Esophagus muscularis mucosa (tissue), 4 donors: ENCODE results near the gene C16orf95. TPM values are rescaled to one million over a fixed set of nuclear protein-coding genes. Genes with fewer than 3 reads are reported as not detected.

Source experiments
- DNase-seq: peaks from one replicate; pipeline ENCODE4 v3.0.0-alpha.2; 2017; ENCODE audit errors: extremely low spot score
- H3K27ac ChIP-seq, 4 donors: fragments of 200-600 bp; sonication (generic); replicated peaks in 1 of 4; 1 replicate in 3 of 4; 2 replicates in 1 of 4; pipeline ENCODE4 v1.5.1; 2016 to 2019; ENCODE audit warnings: mild to moderate bottlenecking in 1 of 4
- H3K27me3 ChIP-seq, 4 donors: fragments of 200-600 bp; sonication (generic); one replicate each; pipeline versions ENCODE4 v1.5.1 to v1.6.0; 2016 to 2019
- H3K36me3 ChIP-seq, 4 donors: fragments of 200-600 bp; sonication (generic); one replicate each; pipeline ENCODE4 v1.5.1; 2016 to 2019
- H3K4me1 ChIP-seq, 4 donors: fragments of 200-600 bp; sonication (generic); one replicate each; pipeline ENCODE4 v1.5.1; 2016 to 2019
- H3K4me3 ChIP-seq, 4 donors: fragments of 200-600 bp; sonication (generic); 1 replicate in 2 of 4; 2 replicates in 2 of 4; pipeline ENCODE4 v1.5.1; 2016 to 2019; ENCODE audit warnings: mild to moderate bottlenecking in 4 of 4, moderate library complexity in 1 of 4
- H3K9me3 ChIP-seq, 4 donors: fragments of 200-600 bp; sonication (generic); 1 replicate in 3 of 4; 2 replicates in 1 of 4; pipeline ENCODE4 v1.5.1; 2016 to 2019
- CTCF ChIP-seq, 3 experiments: fragments of 200-600 bp in 2 of 3; fragments of 450-650 bp in 1 of 3; sonication (generic) in 2 of 3; IDR thresholded peaks; one replicate each; pipeline ENCODE4 v1.5.1; 2017 to 2019; ENCODE audit warnings: antibody characterized with exemption in 3 of 3, mild to moderate bottlenecking in 2 of 3, moderate library complexity in 1 of 3
- EP300 ChIP-seq: sonication (generic); formaldehyde crosslinking; IDR thresholded peaks from one replicate; pipeline ENCODE4 v1.6.1; 2017; ENCODE audit warnings: antibody characterized with exemption
- POLR2A ChIP-seq: fragments of 450-650 bp; IDR thresholded peaks from one replicate; pipeline ENCODE4 v1.6.1; 2017; ENCODE audit warnings: antibody characterized with exemption, moderate library complexity, mild to moderate bottlenecking, low read depth
- POLR2AphosphoS5 ChIP-seq, 2 donors: sonication (generic); formaldehyde crosslinking; IDR thresholded peaks; one replicate each; pipeline ENCODE4 v1.6.1; 2017; ENCODE audit warnings: antibody characterized with exemption in 2 of 2
- WGBS: methylation state at CpG from one replicate; pipeline ENCODE4 v1.1.5; 2018; 5-methylcytosine and 5-hydroxymethylcytosine counted together
- intact Hi-C: fragments of 100-400 bp; cut with DNase I; formaldehyde crosslinking; loops from one replicate; pipeline ENCODE4 v1.15.1; 2023
- total RNA-seq, 4 donors: library from RNA; depleted of rRNA; stranded (reverse); fragments of >200 nt; gene quantifications; one replicate each; pipeline versions ENCODE4 v1.1.0 to v1.2.1, GENCODE V29; 2016

The C16orf95 gene
- total RNA-seq, 4 donors from 2014 or later = 0.50 to 3.2 (median 1.8) TPM

GRCh38 chr16:87358696-87359095 is 41.5 kb upstream of the C16orf95 start:
- intact Hi-C loops = no loop called here
- DNase-seq = no peak
- Histone ChIP-seq H3K4me3 (no peak overlapping the region), H3K4me1 (peaks cover 7 to 17% (median 15%) of the 10 kb centered on the region in 4 donors), H3K36me3 (peaks cover 31 to 67% (median 63%) of the 10 kb centered on the region in 4 donors), H3K27me3 (no peaks in the 10 kb centered on the region), H3K27ac (no peak overlapping the region), H3K9me3 (no peaks in the 10 kb centered on the region)
- TF ChIP-seq POLR2A (no peak), POLR2AphosphoS5 (IDR thresholded peaks at IDR 0.05) (no peak), CTCF (IDR thresholded peaks at IDR 0.05) (no peak), EP300 (no peak)
- 90% methylated on average over 8 of the region's 9 CpGs for WGBS

GRCh38 chr16:87358250-87358649 is 41.1 kb upstream of the C16orf95 start:
- no peak for DNase-seq
- Histone ChIP-seq H3K9me3 (no peaks in the 10 kb centered on the region), H3K27me3 (no peaks in the 10 kb centered on the region), H3K4me1 (peaks cover 3 to 12% (median 10%) of the 10 kb centered on the region in 4 donors), H3K36me3 (peaks cover 36 to 72% (median 67%) of the 10 kb centered on the region in 4 donors), H3K4me3 (no peak overlapping the region), H3K27ac (no peak overlapping the region)
- TF ChIP-seq POLR2AphosphoS5 (IDR thresholded peaks at IDR 0.05) (no peak), EP300 (no peak), POLR2A (no peak), CTCF (IDR thresholded peaks at IDR 0.05) (no peak)
- intact Hi-C loops = no loop called here
- WGBS = 87% methylated on average over 17 of the region's 17 CpGs

- peaks cover 0 to 4% (median 3%) of the 10 kb centered on the region in 4 donors for H3K4me1 ChIP-seq
- intact Hi-C loops = no loop called here
- no peaks in the 10 kb centered on the region for H3K9me3 ChIP-seq
- DNase-seq = no peak
- TF ChIP-seq EP300 (no peak), CTCF (IDR thresholded peaks at IDR 0.05) (no peak), POLR2AphosphoS5 (IDR thresholded peaks at IDR 0.05) (no peak), POLR2A (no peak)
- 95% methylated on average over 8 of the region's 8 CpGs for WGBS
- H3K36me3 ChIP-seq = peaks cover 37 to 77% (median 66%) of the 10 kb centered on the region in 4 donors
- no peak overlapping the region for H3K4me3 ChIP-seq
- H3K27me3 ChIP-seq = no peaks in the 10 kb centered on the region
- no peak overlapping the region for H3K27ac ChIP-seq
Measured at GRCh38 chr16:87356491-87356853, 39.3 kb upstream of the C16orf95 start.

- Histone ChIP-seq H3K36me3 (peaks cover 20 to 67% (median 50%) of the 10 kb centered on the region in 4 donors), H3K9me3 (no peaks in the 10 kb centered on the region), H3K4me3 (no peak overlapping the region), H3K27me3 (no peaks in the 10 kb centered on the region), H3K4me1 (peaks cover 0 to 7% (median 3%) of the 10 kb centered on the region in 4 donors), H3K27ac (no peak overlapping the region)
- intact Hi-C loops = no loop called here
- TF ChIP-seq EP300 (no peak), POLR2AphosphoS5 (IDR thresholded peaks at IDR 0.05) (no peak), POLR2A (no peak), CTCF (IDR thresholded peaks at IDR 0.05) (no peak)
- no peak for DNase-seq
- 98% methylated on average over 8 of the region's 17 CpGs for WGBS
Measured at GRCh38 chr16:87353613-87354012, 36.4 kb upstream of the C16orf95 start.

GRCh38 chr16:87352818-87353217 is 35.6 kb upstream of the C16orf95 start:
- 95% methylated on average over 15 of the region's 15 CpGs for WGBS
- TF ChIP-seq POLR2AphosphoS5 (IDR thresholded peaks at IDR 0.05) (no peak), CTCF (IDR thresholded peaks at IDR 0.05) (no peak), POLR2A (no peak), EP300 (no peak)
- no peak for DNase-seq
- Histone ChIP-seq H3K4me3 (no peak overlapping the region), H3K27me3 (no peaks in the 10 kb centered on the region), H3K36me3 (peaks cover 12 to 67% (median 49%) of the 10 kb centered on the region in 4 donors), H3K27ac (no peak overlapping the region), H3K9me3 (no peaks in the 10 kb centered on the region), H3K4me1 (peaks cover 0 to 7% (median 3%) of the 10 kb centered on the region in 4 donors)
- intact Hi-C loops = no loop called here
